CD4-positive, alpha-beta T cell treated with Interleukin-6 at 100 ng/mL for 8 hours (primary cell): ENCODE data around the gene AUTS2.

ENCODE experiments used
- DNase-seq: peaks from one replicate; pipeline ENCODE4 v3.0.0-alpha.2; 2020; ENCODE audit warnings: mixed read lengths, low spot score

Gene AUTS2

GRCh38 chr7:70190281-70190680 lies 592.0 kb downstream of the AUTS2 start:
- no peak for DNase-seq

- no peak for DNase-seq
Observed at GRCh38 chr7:70193514-70193913, 595.2 kb downstream of the AUTS2 start.

- DNase-seq: peak; percentile 1
Observed at GRCh38 chr7:70208236-70209063, 610.2 kb downstream of the AUTS2 start.

GRCh38 chr7:70210200-70210935 lies 612.1 kb downstream of the AUTS2 start:
- no peak for DNase-seq

- no peak for DNase-seq
Observed at GRCh38 chr7:70210936-70211310, 612.6 kb downstream of the AUTS2 start.

- DNase-seq: no peak
Observed at GRCh38 chr7:70212281-70212680, 614.0 kb downstream of the AUTS2 start.

GRCh38 chr7:70214071-70214470 lies 615.8 kb downstream of the AUTS2 start:
- no peak for DNase-seq

- no peak for DNase-seq
Observed at GRCh38 chr7:70215491-70215890, 617.2 kb downstream of the AUTS2 start.

- no peak for DNase-seq
Observed at GRCh38 chr7:70217571-70217970, 619.3 kb downstream of the AUTS2 start.

- DNase-seq: no peak
Observed at GRCh38 chr7:70218006-70218405, 619.7 kb downstream of the AUTS2 start.

- DNase-seq: no peak
Observed at GRCh38 chr7:70219061-70219460, 620.8 kb downstream of the AUTS2 start.

GRCh38 chr7:70229242-70229641 lies 631.0 kb downstream of the AUTS2 start:
- no peak for DNase-seq

- DNase-seq: no peak
Observed at GRCh38 chr7:70230761-70231160, 632.5 kb downstream of the AUTS2 start.

GRCh38 chr7:70233776-70234175 lies 635.5 kb downstream of the AUTS2 start:
- no peak for DNase-seq

GRCh38 chr7:70237256-70237655 lies 639.0 kb downstream of the AUTS2 start:
- no peak for DNase-seq

- DNase-seq: no peak
Observed at GRCh38 chr7:70237831-70238575, 639.7 kb downstream of the AUTS2 start.

- DNase-seq: no peak
Observed at GRCh38 chr7:70239918-70240317, 641.6 kb downstream of the AUTS2 start.

GRCh38 chr7:70240873-70241272 lies 642.6 kb downstream of the AUTS2 start:
- no peak for DNase-seq

GRCh38 chr7:70241536-70242175 lies 643.4 kb downstream of the AUTS2 start:
- no peak for DNase-seq

GRCh38 chr7:70242826-70243225 lies 644.6 kb downstream of the AUTS2 start:
- DNase-seq: no peak

GRCh38 chr7:70243443-70243842 lies 645.2 kb downstream of the AUTS2 start:
- DNase-seq: no peak

GRCh38 chr7:70257921-70258320 lies 659.6 kb downstream of the AUTS2 start:
- no peak for DNase-seq
